Stimulated activated CD8-positive, alpha-beta memory T cell treated with anti-CD3 and anti-CD28 coated beads, Interleukin-7, amount 100 ng/mL, for 48 hours (primary cell): Measurements from ENCODE around the gene CRTAC1.

Experiments used
- DNase-seq, 2 donors: peaks; one replicate each; pipeline ENCODE4 v3.0.0-alpha.2; 2020; ENCODE audit warnings: low read depth in 1 of 2; ENCODE audit errors: extremely low read depth in 1 of 2

The CRTAC1 gene

DNA sequence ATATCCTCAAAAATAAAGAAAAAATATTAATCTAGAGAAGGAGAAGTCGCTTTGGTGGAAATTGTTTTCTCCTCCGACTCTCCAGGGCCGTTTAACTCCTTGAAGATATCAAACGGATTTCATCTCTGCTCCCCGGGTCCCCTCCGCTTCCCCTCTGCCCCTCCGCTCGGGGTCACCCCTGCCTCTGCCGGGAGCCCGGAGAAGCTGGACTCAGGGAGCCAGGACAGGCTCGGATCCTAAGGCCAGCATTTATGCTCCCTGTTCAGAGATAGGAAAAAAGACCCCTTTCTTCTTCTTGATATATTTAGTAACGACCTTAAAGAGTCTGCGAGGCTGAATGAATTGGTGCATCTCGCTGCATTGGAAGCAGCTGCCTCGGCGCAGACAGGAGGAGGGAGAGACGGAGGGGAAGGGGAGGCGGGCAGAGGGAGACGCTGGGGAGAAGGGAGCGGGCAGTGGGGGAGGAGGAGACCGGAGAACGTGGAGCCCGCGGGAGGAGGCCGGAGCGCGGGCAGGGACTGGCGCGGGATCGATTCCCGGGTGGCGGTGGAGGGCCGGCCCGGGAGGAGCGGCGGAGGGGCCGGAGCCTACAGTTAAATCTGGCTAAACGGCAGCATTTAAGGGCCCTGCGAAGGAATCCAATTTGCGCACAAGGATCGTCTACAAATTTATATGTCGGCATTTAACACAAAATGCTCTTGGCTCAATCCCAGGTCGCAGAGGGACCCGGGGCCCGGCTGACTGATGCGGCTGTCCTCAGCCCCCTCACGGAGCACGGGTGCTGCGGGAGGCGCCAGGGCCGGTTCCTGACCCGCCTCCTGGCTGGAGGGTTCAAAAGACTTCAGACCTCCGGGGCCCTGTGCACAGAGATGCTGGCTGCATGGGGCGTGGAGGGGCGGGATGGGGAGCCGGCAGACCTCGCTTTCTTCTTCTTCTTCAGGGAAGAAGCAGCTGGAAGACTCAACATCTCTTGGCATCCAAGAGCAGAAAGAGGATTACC is 55.6 kb downstream of the CRTAC1 start:
- no peak for DNase-seq

DNA sequence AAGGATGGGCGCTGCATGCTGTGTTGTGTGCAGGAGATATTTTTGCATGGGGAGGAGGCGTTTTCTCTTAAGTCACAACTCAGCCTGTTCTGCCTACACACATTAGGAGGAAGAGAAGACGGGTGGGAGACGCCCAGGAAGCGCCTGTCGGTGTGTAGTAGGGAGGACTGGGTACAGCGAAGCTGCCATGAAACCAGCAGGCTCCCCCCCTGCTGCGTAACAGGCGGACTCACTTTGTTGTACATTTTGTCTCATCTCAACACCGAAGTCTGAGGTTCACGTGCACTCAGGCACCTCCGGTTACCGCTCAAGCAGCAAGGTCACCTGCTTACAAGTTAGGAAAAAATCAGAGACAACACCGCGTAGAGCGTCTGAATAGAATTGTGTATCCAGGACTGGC is 56.3 kb downstream of the CRTAC1 start:
- DNase-seq = no peak

DNA sequence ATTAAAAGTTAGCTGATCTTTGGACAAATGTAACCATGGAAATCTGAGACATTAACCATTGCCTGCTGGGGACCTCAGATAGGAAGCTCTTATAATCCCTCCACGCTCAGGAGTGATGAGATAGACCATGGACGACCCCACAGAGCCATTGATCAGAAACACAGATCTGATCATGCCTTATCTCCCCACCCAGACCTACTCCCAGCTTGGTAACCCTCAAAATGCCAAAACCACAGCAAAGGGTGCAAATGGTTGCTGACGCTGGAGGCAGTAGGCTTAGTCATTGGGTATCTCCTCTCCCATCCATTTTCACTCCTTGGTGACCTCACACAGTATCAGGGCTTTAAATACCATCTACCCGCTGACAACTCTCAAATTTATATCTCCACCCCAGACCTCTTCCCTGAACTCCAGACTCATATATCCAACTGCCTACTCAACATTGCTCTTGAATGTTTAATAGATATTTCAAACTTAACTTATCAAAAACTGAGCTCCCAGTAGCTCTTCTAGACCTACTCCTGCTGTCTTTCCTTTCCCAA is 60.8 kb downstream of the CRTAC1 start:
- DNase-seq = no peak

DNA sequence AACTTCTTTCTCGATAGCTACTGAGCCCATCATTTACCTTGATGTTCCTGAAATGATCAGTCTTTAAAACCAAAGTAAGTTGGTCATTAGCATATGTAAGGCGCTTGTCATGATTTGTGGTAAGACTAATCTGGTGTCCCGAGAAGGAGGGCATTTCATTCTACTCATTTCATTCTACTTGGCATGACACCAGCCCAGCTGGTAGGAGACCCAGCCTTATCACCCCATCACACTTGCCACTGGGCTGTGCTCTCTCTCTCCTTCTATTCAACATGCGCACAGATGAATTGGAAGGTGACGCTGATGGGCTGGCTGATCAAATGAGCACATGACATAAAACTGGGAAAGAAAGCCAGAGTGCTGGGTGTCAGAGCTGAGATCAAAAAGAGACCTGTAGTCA is 65.7 kb downstream of the CRTAC1 start:
- no peak for DNase-seq

DNA sequence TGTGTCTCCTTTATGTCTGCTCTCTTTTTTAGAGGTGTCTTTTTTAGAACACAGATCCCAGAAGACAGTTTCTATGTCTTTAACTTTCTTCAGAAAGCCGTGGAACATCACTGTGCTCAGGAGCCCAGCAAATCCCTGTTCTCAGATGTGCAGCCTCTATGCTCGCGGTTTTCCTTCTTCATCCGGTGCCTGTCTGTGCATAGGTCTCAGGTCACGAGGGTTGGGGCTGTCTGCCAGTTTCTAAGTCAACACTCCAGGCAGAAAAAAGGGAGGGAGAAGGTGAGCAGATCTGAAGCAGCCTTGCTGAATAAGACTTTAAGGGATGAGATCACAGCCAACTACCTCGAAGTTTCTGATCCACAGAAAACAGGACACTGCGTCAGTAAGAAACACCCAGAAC is 68.5 kb downstream of the CRTAC1 start:
- DNase-seq = no peak

DNA sequence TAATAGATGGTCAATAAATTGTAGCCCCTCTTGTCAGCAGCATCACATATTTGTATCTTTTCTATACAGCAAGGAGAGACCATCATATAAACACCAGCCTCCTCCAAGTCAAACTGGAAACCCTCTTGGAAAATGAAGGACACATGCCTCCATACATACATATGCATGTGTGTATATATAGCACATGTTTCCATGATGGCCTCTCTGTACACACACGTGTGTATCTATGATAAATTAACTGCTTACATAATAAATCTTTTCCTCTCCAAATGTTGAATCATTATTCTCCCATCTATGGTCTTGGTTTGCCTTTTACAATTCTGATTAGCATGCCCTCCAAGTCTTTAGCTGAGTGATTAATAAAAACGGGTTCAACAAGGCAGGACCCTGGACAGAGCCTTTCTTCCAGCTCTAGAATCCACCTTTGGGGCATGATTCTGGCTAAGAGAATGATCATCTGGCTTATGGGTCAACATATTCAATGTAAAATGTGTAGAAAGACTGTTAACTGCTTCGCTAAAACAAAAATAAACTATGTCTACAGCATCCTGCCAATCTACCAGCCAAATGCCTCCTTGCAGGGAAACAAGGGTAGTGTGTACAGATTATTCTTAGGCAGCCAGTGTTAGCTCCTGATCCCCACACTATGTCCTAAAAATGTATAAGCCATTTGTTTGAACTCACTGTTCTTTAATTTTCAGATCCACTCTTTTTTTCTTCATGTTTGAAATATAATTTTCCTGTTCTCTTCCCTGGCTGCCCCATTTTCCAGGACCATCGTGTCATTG is 70.0 kb downstream of the CRTAC1 start:
- no peak for DNase-seq

DNA sequence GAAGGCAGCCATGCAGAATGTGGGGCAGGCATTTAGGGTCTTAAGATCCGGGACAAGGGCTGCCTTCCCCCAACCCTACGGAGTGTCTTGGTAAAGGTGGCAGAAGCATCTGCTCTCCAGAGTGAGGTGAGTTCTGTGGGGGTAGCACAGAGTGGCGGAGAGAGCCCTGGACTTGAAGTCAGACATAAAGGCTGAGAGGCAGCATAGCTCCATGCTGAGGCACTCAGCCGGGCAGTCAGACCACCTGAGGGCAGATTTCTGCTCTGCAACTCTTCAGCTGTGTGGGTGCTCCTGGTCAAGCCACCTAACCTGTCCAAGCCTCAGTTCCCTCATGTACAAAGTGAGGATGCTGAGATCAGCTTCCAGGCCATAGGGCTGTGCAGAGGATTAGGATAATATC is 81.0 kb downstream of the CRTAC1 start:
- DNase-seq = no peak

DNA sequence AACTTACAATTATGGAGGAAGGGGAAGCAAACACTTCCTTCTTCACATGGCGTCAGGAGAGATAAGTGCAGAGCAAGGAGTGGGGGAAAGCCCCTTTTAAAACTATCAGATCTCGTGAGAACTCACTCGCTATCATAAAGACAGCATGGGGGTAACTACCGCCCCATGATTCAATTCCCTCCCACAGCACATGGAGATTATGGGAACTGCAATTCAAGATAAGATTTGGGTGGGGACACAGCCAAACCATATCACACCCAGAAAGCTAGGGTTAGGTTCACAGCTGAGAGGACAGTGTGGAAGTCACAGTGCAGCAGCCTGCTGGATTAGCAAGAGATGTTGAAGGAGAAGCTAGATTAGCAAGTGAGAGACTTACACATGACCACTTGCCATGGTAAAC is 81.6 kb downstream of the CRTAC1 start:
- DNase-seq = no peak

DNA sequence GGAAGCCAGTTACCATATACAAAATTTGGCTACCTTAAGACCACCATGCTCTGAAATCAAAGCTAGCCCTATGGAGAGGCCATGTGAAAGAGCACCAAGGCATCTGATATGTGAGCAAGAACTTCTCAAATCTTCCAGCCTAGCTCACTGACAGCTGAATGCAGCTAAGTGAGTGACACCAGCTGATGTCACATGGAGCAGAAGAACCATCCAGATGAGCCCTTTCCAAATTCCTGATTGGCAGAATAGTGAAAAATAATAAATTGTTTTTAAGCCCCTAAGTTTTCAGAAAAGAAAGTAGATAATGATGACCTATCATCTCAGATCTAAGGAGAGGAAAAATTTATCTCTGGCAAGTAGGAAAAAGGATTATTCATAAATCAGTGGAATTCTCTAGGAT is 85.6 kb downstream of the CRTAC1 start:
- no peak for DNase-seq

DNA sequence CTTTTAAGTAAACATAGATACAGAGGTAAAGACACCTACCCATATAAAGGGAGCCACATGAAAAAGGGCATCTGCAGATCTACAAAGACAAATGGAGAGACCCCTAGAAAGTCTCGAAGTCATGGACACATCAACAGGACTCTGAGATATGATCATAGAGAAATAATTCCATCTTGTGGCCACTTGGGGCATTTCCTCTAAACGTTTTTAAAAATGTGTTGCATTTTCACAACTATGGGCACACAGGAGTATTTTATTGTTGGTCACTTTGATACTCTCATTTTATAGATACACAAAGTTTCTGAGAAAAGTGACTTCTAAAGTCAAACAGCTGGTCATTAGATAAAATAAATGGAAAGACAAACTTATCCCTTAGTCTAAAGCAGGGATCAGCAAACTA is 87.1 kb downstream of the CRTAC1 start:
- DNase-seq = no peak

DNA sequence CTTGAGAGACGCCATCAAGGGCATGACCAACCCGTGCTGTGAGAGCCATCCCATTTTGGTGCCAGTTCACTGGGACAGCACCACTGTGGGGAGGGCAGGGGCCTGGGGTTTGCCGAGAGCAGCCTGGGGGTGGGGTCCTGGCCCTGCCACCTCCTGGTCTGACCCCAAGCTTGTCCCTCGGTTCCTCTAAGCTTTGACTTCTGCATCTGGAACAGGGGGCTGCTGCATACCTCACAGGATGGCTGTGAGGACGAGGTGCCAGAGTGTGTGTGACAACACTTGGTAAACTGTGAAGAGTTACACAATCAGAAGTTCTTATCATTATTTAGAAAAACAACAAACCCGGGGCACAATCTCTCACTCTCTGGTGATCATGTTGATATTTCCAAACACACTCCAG is 89.9 kb downstream of the CRTAC1 start:
- DNase-seq = no peak

DNA sequence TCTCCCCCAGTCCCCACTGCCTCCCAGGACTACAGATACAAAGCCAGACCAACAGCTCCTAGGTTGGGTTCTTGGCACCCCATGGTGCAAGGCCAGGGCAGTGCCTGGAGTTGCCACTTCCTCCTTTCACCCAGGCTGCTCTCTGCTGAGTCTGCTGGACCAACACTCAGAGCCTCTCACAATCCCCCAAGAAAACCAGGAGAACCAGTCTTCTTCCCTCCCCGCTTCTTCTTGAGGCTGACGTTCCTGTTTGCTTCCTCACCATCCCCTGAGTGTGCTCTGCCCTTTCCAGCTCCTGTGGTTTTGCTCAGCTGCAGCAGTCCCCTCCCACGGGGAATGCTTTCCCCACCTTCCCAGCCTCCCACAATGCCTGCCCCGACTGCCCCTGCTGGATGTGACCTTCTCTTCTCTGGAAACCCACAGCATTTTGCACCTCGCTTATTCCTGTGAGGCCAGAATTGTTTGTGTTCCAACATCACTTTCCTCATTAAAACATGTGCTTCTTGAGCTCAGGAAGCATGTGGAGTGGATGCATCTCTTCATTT is 90.9 kb downstream of the CRTAC1 start:
- no peak for DNase-seq

DNA sequence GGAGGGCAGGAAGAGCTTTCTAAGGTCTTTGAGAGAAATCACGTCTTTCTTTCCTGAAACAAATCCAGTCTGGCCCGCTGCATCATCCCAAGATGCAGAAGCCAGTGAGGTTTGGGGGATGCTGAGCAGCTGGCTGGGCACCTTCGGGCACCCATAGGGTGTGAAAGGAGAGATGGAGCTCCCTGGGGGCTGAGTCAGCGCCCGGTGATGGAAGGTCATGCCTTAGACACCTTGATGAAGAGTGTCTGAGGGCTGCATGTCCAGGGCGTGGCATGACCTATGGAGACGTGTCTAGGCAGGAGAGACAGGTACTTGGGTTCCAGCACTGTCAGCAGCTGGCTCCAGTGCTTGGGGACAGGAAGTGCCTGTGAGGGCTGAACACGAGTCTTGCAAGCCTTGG is 92.5 kb downstream of the CRTAC1 start:
- DNase-seq = no peak

DNA sequence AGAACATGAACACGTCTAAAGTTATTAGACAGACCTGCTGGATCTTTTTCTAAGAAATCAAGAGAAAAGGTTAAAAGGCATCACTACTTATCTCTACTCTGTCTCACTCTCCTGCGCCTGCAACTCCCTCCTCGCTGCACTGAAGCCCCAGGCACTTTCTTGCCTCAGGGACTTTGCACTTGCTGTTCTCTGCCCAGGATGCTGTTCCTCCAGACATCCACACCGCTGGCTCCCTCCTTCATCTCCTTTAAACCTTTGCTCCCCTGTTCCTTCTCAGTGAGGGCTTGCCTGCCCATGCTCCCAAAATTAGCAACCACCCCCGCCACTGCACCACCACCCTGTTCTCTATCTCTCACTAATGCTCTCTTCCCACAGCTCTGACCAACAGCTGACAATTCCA is 93.4 kb downstream of the CRTAC1 start:
- DNase-seq = no peak

DNA sequence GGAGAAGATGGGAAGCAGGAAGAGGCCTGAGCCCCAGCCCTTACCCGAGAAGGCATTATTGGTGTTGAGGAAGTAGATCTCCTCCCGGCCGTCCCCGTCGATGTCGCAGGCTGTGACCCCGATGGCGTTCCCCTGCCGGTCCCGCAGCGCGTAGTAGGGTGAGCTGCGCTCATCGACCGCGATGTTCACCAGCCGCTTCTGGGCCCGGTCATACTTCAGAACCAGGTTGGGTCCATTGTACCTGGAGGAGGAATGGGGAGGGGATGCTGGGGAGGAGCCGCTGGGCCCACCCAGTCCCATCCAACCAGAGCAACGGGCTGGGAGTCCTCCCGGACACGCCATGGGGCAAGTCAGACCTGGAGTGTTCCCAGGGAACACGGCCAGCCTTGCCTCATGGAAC is 94.3 kb downstream of the CRTAC1 start:
- DNase-seq = no peak

DNA sequence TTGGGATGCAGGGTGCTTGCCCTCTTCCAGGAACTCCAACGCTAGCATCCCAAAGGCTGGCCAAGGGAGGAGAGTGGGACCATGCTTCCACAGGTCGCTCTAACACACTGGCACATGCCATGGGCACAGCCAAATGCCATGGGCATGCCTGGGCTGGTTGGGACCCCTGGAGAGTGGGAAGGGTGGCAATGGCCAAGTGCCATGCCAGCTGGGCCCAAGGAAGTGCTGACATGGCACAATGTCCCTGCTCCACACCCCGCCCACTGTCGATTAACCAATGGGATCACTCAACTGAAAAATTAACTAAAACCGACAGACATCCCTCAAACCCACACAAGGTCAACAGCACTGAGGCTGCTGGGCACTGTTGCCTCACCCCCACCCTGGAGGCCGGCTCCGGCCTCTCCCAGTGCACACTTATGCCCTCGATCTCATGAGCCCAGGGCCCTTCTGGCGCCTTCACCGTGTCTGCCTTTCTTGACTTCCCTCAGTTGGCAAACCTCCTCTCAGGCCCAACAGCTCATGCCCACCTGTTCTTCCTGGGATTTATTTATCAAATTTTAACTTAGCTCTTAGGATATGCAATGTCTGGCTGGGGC is 97.4 kb downstream of the CRTAC1 start:
- DNase-seq = no peak

DNA sequence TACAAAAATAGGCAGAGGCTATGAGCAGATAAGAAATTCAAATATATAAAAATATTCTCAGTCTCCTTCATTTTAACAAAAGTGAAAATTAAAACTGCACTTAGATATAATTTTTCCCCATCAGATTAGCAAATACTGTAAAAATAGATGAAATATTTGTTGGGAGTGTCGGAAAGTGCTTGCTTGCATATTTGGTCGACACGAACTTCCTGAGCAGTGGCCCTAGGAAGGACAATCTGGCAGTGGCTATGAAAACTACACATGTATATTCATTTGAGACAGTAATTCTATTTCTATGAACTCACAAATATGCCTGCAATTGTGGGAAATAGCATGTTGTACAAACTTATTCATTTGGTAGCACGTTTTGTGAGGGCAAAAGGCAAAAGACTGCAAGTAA is 99.4 kb downstream of the CRTAC1 start:
- DNase-seq = no peak

DNA sequence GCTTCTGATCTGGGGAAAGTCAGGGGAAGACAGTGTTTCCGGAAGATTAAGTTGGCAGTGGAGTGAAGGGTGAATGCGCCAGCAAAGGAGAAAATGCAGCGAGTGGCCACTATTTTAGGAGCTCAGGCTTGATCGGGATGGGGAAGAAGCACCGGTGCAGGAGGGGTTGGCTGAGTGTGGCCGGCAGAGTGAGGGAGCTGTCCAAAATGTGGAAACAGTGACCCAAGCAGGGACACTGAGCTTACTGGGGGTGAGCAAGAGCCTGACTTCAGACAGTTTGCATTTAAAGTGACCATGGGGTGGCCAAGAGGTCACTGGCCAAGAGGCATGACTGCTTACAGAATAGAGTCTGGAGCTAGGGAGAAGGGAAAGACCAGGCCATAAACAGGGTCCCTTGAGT is 101.5 kb downstream of the CRTAC1 start:
- DNase-seq = no peak

DNA sequence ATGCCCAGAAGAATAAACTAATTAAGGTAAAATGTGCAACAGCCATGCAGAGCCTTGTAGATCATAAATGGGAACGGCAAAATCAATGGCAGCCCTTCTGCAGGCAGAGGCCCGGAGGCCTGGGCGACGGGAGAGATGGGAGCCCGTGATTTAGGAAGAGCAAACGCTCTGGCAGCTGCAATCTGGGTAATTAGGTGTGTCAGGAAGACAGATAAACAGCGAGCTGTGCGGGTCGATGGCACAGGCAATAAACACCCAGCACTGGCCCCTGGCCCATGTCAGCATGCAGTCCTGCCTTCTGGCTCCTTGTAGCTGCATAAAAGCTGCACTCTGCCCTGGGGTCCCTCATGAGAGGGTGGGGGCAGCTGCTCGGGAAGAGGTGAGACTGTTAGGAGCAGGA is 102.8 kb downstream of the CRTAC1 start:
- DNase-seq = no peak

DNA sequence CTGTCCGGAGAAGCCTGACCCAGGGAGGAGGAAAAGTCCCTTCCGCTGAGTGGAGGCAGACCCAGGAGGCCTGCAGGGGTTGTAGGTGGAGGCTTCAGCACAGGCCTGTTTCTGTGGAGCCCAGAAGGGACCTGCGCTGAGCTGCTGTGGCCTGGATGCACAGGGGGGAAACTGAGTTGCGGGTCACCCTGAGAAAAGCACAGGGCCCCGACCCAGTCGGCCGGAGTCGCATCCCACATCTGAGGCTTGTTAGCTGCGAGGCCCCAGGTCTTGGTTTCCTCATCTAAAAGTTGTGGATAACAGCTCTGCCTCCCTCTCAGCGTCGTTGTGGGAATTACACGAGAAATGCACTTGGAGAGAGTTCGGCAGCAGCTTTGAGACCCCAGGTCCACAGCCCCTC is 104.4 kb downstream of the CRTAC1 start:
- DNase-seq = no peak

DNA sequence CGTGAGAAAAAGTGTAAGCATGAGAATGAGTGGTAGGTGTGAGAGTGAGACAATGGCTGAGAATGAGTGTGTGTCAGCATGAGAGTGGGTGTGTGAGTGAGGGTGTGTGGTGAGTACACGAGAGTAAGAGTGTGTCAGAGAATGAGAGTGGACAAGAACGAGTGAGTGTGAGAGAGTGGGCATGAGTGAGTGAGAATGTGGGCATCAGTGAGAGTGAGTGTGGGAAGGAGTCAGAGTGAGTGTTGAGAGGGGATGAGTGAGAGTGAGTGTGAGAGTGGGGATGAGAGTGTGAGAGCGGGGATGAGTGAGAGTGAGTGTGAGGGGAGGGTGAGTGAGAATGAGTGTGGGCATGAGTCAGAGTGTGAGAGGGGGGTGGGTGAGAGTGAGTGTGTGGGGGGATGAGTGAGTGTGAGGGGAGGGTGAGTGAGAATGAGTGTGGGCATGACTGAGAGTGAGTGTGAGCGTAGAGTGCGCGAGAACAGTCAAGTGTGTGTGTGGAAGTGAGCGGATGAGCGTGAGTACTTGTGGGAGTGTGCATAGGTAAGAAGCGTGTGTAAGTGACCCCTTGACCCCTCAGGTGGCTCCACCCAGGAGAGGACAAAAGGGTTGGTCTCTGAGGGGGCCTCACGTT is 105.0 kb downstream of the CRTAC1 start:
- DNase-seq = no peak
